GM23248 (cell line): Measurements from ENCODE around the gene PANX1. TPM values are rescaled to one million over a fixed set of nuclear protein-coding genes. Genes with fewer than 3 reads are reported as not detected.
A peak's percentile ranks its signal among the peaks of the same experiment; 100 is the strongest.

Experiments
- DNase-seq: peaks from one replicate; pipeline ENCODE4 v3.0.0-alpha.2; 2015
- H2AFZ ChIP-seq: fragments of 200-600 bp; sonication (generic); 2 replicates; pipeline ENCODE4 v1.6.1; 2016; ENCODE audit warnings: antibody characterized with exemption
- H3F3A ChIP-seq: fragments of 200-600 bp; sonication (generic); 2 replicates; pipeline ENCODE4 v1.6.1; 2016; ENCODE audit warnings: mild to moderate bottlenecking, antibody characterized with exemption, mixed run types; ENCODE audit not compliant: insufficient read depth
- H3K27ac ChIP-seq: fragments of 200-600 bp; sonication (generic); 2 replicates; pipeline ENCODE4 v1.5.1; 2016; ENCODE audit warnings: mild to moderate bottlenecking
- H3K27me3 ChIP-seq: fragments of 200-600 bp; sonication (generic); replicated peaks from 2 replicates; pipeline ENCODE4 v1.6.1; 2016; ENCODE audit warnings: mild to moderate bottlenecking; ENCODE audit not compliant: insufficient read depth
- H3K36me3 ChIP-seq: fragments of 200-600 bp; sonication (generic); 2 replicates; pipeline ENCODE4 v1.6.1; 2016; ENCODE audit warnings: low read depth, mild to moderate bottlenecking
- H3K4me1 ChIP-seq: fragments of 200-600 bp; sonication (generic); 2 replicates; pipeline ENCODE4 v1.6.1; 2016; ENCODE audit warnings: mild to moderate bottlenecking; ENCODE audit not compliant: insufficient read depth
- H3K4me2 ChIP-seq: fragments of 200-600 bp; sonication (generic); one replicate; pipeline ENCODE4 v1.6.1; 2016; ENCODE audit warnings: mild to moderate bottlenecking; ENCODE audit not compliant: unreplicated experiment
- H3K4me3 ChIP-seq: fragments of 200-600 bp; sonication (generic); 2 replicates; pipeline ENCODE4 v1.5.1; 2016; ENCODE audit warnings: mild to moderate bottlenecking
- H3K79me2 ChIP-seq: fragments of 200-600 bp; sonication (generic); 2 replicates; pipeline ENCODE4 v1.6.1; 2016; ENCODE audit warnings: mild to moderate bottlenecking; ENCODE audit not compliant: insufficient read depth
- H3K9ac ChIP-seq: fragments of 200-600 bp; sonication (generic); 2 replicates; pipeline ENCODE4 v1.6.1; 2016; ENCODE audit warnings: mild to moderate bottlenecking
- H3K9me2 ChIP-seq: fragments of 200-600 bp; sonication (generic); 2 replicates; pipeline ENCODE4 v1.6.1; 2016; ENCODE audit warnings: mixed run types, mild to moderate bottlenecking, moderate library complexity; ENCODE audit not compliant: insufficient read depth
- H3K9me3 ChIP-seq: fragments of 200-600 bp; sonication (generic); one replicate; pipeline ENCODE4 v1.6.1; 2017; ENCODE audit warnings: low read depth
- H4K20me1 ChIP-seq: fragments of 200-600 bp; sonication (generic); 2 replicates; pipeline ENCODE4 v1.6.0; 2016; ENCODE audit not compliant: insufficient read depth
- EZH2 ChIP-seq: fragments of 200-600 bp; sonication (generic); IDR thresholded peaks from 2 replicates; pipeline ENCODE4 v1.6.1; 2018; ENCODE audit warnings: antibody characterized with exemption, mild to moderate bottlenecking; ENCODE audit not compliant: insufficient read depth, poor library complexity, severe bottlenecking
- EZH2phosphoT487 ChIP-seq: fragments of 200-600 bp; sonication (generic); IDR thresholded peaks from 2 replicates; pipeline ENCODE4 v1.6.1; 2018; ENCODE audit warnings: antibody characterized with exemption, moderate library complexity, mild to moderate bottlenecking, low read depth; ENCODE audit not compliant: insufficient read depth
- WGBS, 2 experiments: methylation state at CpG; one replicate each; pipeline ENCODE4 v1.1.6; 2015 to 2017; ENCODE audit warnings: low lambda C conversion rate in 2 of 2, low coverage in 1 of 2; ENCODE audit errors: missing lambda C conversion rate in 2 of 2; 5-methylcytosine and 5-hydroxymethylcytosine counted together
- in situ Hi-C: fragments of 300-500 bp; cut with MboI; formaldehyde crosslinking; loops from 2 replicates; pipeline ENCODE4 v1.15.0; 2020
- polyA plus RNA-seq: library from polyadenylated mRNA; unstranded; fragments of >200 nt; fragmentation: Nextera tagmentation; extraction: Ambion mirVana; gene quantifications from 2 replicates; pipeline ENCODE4 v1.2.1, GENCODE V29; 2016
- total RNA-seq: library from RNA; depleted of rRNA; stranded (reverse); fragments of >200 nt; shearing (Covaris generic); gene quantifications from 2 replicates; pipeline ENCODE4 v1.2.3, GENCODE V29; 2014; rRNA removed

Gene PANX1, protein sequence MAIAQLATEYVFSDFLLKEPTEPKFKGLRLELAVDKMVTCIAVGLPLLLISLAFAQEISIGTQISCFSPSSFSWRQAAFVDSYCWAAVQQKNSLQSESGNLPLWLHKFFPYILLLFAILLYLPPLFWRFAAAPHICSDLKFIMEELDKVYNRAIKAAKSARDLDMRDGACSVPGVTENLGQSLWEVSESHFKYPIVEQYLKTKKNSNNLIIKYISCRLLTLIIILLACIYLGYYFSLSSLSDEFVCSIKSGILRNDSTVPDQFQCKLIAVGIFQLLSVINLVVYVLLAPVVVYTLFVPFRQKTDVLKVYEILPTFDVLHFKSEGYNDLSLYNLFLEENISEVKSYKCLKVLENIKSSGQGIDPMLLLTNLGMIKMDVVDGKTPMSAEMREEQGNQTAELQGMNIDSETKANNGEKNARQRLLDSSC
- total RNA-seq (39.8 and 43.9 TPM in 2 replicates), polyA plus RNA-seq (18.7 and 19.7 TPM in 2 replicates)

DNA sequence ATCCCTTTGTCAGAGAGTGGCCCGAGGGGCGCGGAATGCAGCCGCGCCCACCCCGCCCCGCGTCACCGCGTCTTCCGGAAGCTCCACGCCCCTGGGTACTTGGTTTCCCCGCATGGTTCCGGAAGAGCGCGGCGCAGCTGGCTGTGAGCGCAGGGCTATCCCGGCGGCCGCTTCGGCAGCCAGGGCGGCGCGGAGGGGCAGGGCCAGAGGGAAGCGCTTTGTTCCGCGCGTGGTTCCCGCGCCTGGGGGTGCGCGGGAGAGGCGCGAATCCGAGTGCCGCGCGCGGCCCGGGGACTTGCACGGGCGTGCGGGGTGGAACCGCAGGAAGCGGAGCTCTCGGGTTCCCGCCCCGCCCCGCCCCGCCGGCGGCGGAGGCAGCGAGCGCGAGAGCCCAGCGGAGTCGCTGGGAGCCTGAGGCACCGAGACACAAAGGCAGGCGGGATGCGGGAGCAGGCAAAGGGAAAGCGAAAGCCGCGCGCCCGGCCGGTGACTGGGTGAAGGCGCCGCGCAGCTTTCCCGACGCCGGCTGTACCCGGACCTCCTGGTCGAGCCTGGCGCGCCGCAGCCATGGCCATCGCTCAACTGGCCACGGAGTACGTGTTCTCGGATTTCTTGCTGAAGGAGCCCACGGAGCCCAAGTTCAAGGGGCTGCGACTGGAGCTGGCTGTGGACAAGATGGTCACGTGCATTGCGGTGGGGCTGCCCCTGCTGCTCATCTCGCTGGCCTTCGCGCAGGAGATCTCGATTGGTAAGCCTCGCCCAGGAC lies at the start of gene PANX1:
PANX1 (plus strand) TSS at position 96 of the 766 bp plus-strand sequence; CDS start at position 568, 472 bp downstream.
- Histone ChIP-seq H2AFZ (peak within 1 kb of the TSS; percentile 90), H3K36me3 (no peaks in the 10 kb centered on the region), H3K4me2 (peak within 1 kb of the TSS; percentile 97), H3K4me1 (peaks cover 37% of the 10 kb centered on the region), H3K4me3 (peak within 1 kb of the TSS; percentile 88), H3K27ac (peak within 1 kb of the TSS; percentile 96), H3K27me3 (no peaks in the 10 kb centered on the region), H3K9me2 (no peaks in the 10 kb centered on the region), H3K79me2 (peaks cover 49% of the 10 kb centered on the region), H3K9me3 (no peaks in the 10 kb centered on the region), H3K9ac (peak within 1 kb of the TSS; percentile 94), H3F3A (peaks cover 42% of the 10 kb centered on the region), H4K20me1 (no peaks in the 10 kb centered on the region)
- TF ChIP-seq EZH2phosphoT487 (no peak), EZH2 (no peak)
- 1 to 2% methylated on average over 63 to 77 of the region's 92 CpGs for WGBS, 2 experiments
- in situ Hi-C loops: no loop called here
- peak; percentile 92 for DNase-seq

DNA sequence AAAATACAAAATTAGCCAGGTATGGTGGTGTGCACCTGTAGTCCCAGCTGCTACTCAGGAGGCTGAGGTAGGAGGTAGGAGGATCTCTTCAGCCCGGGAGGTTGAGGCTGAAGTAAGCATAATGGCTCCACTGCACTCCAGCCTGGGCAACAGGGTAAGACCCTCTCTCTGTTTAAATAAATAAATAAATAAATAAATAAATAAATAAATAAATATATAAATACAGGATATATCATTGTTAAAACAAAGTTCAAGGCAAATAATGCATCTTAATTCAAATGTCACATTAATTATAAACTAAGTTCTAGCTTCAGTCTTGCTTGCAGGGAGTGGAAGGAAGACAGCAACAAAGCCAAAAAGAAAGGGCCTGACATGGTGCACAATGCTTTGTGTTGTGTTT lies 44.5 kb upstream of the PANX1 start:
- Histone ChIP-seq H3K27me3 (no peaks in the 10 kb centered on the region; the same call in 1 of the 2 replicates), H3K27ac (no peak overlapping the region), H3K36me3 (no peaks in the 10 kb centered on the region), H3K4me2 (no peak overlapping the region), H2AFZ (no peak overlapping the region), H3K4me3 (no peak overlapping the region), H3K9ac (no peak overlapping the region), H3K9me3 (no peaks in the 10 kb centered on the region), H3K9me2 (no peaks in the 10 kb centered on the region), H3F3A (no peaks in the 10 kb centered on the region), H3K79me2 (no peaks in the 10 kb centered on the region), H3K4me1 (no peaks in the 10 kb centered on the region), H4K20me1 (no peaks in the 10 kb centered on the region)
- no peak for TF ChIP-seq EZH2
- TF ChIP-seq EZH2phosphoT487: no peak
- no peak for DNase-seq
- in situ Hi-C loops: no loop called here
- 29 to 31% methylated on average over 1 of the region's 1 CpG for WGBS, 2 experiments

DNA sequence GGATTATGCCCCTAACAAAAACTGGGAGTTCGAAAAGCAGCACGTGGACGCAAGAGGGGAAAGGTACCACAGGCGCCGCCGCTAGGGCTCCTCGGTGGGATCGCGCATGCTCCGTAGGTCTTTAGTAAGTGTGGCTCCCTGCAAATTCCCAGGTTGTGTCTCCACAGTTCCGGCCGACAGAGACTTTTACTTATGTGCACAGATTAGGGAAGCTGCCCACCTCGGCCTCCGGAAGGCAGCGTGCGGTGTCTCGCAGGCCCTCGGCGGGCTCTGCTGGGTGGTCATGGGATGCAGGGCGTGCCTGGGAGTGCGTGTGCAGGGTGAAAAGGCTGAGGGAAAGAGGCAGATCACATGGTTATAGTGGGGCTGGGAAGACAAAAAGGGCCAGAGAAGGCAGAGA lies 39.7 kb upstream of the PANX1 start:
- WGBS, 2 experiments: 65 to 72% methylated on average over 20 to 21 of the region's 21 CpGs
- Histone ChIP-seq H3K9ac (no peak overlapping the region), H4K20me1 (no peaks in the 10 kb centered on the region), H3K9me2 (no peaks in the 10 kb centered on the region), H3K4me3 (no peak overlapping the region), H3K27me3 (no peaks in the 10 kb centered on the region; the same call in 1 of the 2 replicates), H3K36me3 (no peaks in the 10 kb centered on the region), H3K4me2 (no peak overlapping the region), H3K79me2 (no peaks in the 10 kb centered on the region), H3K27ac (no peak overlapping the region), H3K9me3 (no peaks in the 10 kb centered on the region), H3K4me1 (no peaks in the 10 kb centered on the region), H3F3A (no peaks in the 10 kb centered on the region), H2AFZ (no peak overlapping the region)
- TF ChIP-seq EZH2: no peak
- no peak for TF ChIP-seq EZH2phosphoT487
- in situ Hi-C loops: no loop called here
- DNase-seq: no peak

DNA sequence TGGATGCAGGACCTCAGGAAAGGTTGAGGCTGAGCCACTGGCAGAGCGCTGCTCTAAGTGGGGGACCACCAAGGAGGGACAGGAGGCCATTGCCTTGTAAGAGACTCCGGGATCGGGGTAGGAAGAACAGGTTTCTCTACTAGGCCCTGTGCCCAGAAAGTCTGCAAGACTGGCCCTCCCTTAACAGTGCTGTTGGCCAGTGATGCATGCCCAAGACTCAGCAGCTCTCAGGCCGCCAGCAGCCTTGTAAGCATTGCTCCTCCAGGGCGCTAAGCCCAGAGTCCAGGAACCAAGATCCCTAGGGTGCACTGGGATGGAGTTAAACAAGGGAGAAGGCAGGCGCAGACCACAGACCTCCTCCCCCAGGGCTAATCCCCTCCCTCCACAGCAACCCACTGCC lies 39.3 kb upstream of the PANX1 start:
- Histone ChIP-seq H3K9me2 (no peaks in the 10 kb centered on the region), H4K20me1 (no peaks in the 10 kb centered on the region), H2AFZ (no peak overlapping the region), H3K4me3 (no peak overlapping the region), H3K36me3 (no peaks in the 10 kb centered on the region), H3K27ac (no peak overlapping the region), H3K9me3 (no peaks in the 10 kb centered on the region), H3F3A (no peaks in the 10 kb centered on the region), H3K27me3 (no peaks in the 10 kb centered on the region; the same call in 1 of the 2 replicates), H3K4me1 (no peaks in the 10 kb centered on the region), H3K4me2 (no peak overlapping the region), H3K9ac (no peak overlapping the region), H3K79me2 (no peaks in the 10 kb centered on the region)
- whole genome bisulfite sequencing, 2 experiments: 50 to 51% methylated on average over 6 of the region's 6 CpGs
- in situ Hi-C loops: no loop called here
- no peak for DNase-seq
- no peak for TF ChIP-seq EZH2phosphoT487
- TF ChIP-seq EZH2: no peak
